ENCODE data around the gene ATP13A5. TPM values are rescaled to one million over a fixed set of nuclear protein-coding genes. Genes with fewer than 3 reads are reported as not detected.

ATP13A5 gene
- total RNA-seq, 1 experiment from 2014 or later, result not detected

- Histone ChIP-seq H3K27ac (ENCODE audit: insufficient read length, low read depth, low read length) (no peak overlapping the region), H3K4me1 (ENCODE audit: insufficient read depth, low read length) (peaks cover 2% of the 10 kb centered on the region; the same call in 1 of the 2 replicates), H3K18ac (ENCODE audit: insufficient read length, low read depth, low read length) (no peak overlapping the region), H3K79me2 (ENCODE audit: insufficient read depth, low read length) (no peaks in the 10 kb centered on the region), H3K4me2 (ENCODE audit: insufficient read depth, insufficient read length, low read length) (no peak overlapping the region), H2AFZ (ENCODE audit: low read length) (no peak overlapping the region), H3K4ac (ENCODE audit: low read depth, low read length) (no peak overlapping the region), H3K56ac (ENCODE audit: insufficient read length, low read depth, low read length) (no peak overlapping the region), H3K14ac (ENCODE audit: insufficient read depth, low read length) (no peak overlapping the region), H3K23me2 (ENCODE audit: insufficient read length, low read depth, low read length, poor library complexity, severe bottlenecking) (no peaks in the 10 kb centered on the region), H3K9me3 (ENCODE audit: control insufficient read depth, low read depth, low read length) (no peaks in the 10 kb centered on the region), H4K8ac (replicated peaks; ENCODE audit: insufficient read length, low read depth, low read length) (no peak overlapping the region), H2AK5ac (ENCODE audit: insufficient read length, low read length) (no peak overlapping the region), H4K5ac (ENCODE audit: insufficient read length, low read depth, low read length) (no peak overlapping the region), H2BK12ac (ENCODE audit: insufficient read length, low read depth, low read length) (no peak overlapping the region), H4K20me1 (ENCODE audit: control insufficient read depth, insufficient read depth, insufficient read length) (no peaks in the 10 kb centered on the region), H2BK120ac (ENCODE audit: low read depth, low read length, poor library complexity, severe bottlenecking) (no peak overlapping the region), H2BK5ac (ENCODE audit: insufficient read length, low read length) (no peak overlapping the region), H3T11ph (ENCODE audit: low read length) (no peak overlapping the region), H2BK15ac (ENCODE audit: low read depth, low read length) (no peak overlapping the region), H3K79me1 (ENCODE audit: insufficient read depth, low read depth, low read length, poor library complexity, severe bottlenecking) (no peaks in the 10 kb centered on the region), H3K23ac (ENCODE audit: insufficient read length, low read depth, low read length) (no peak overlapping the region), H4K91ac (ENCODE audit: insufficient read length, low read depth, low read length) (no peak overlapping the region), H3K27me3 (ENCODE audit: insufficient read depth, low read length) (no peaks in the 10 kb centered on the region), H3K9ac (ENCODE audit: extremely low read depth, insufficient read length, low read length) (no peak overlapping the region), H2BK20ac (ENCODE audit: low read depth, low read length, poor library complexity, severe bottlenecking) (no peak overlapping the region)
- no peaks in the 10 kb centered on the region for H3K27me3 Mint-ChIP-seq (ENCODE audit: low read depth)
- TF ChIP-seq CTCF (conservative IDR thresholded peaks at IDR 0.05), result no peak
- H3K4me1 Mint-ChIP-seq, result peaks cover 2 to 3% of the 10 kb centered on the region in 2 experiments
- H3K27ac Mint-ChIP-seq, result no peak overlapping the region
- H3K9me3 Mint-ChIP-seq, result peaks cover 0 to 3% of the 10 kb centered on the region in 2 experiments; a peak in 2 of 5 replicates
- H3K36me3 Mint-ChIP-seq (ENCODE audit: insufficient read depth in 1 of 3, low read depth in 3 of 3), result peaks cover 0 to 3% (median 0%) of the 10 kb centered on the region in 3 experiments; a peak in 2 of 7 replicates
- H3K4me3 Mint-ChIP-seq, result no peak overlapping the region
- no CpG with 5 or more reads among the region's 1 CpG for WGBS (ENCODE audit: extremely low coverage, insufficient read length, low lambda C conversion rate)
- DNase-seq, result no peak
Measured at GRCh38 chr3:193335031-193335430, 43.5 kb downstream of the ATP13A5 start.
